GM23248 (cell line): ENCODE results near the gene ARHGEF10L. TPM values are rescaled to one million over a fixed set of nuclear protein-coding genes. Genes with fewer than 3 reads are reported as not detected.

Experiments
- DNase-seq: peaks from one replicate; pipeline ENCODE4 v3.0.0-alpha.2; 2015
- H2AFZ ChIP-seq: fragments of 200-600 bp; sonication (generic); 2 replicates; pipeline ENCODE4 v1.6.1; 2016; ENCODE audit warnings: antibody characterized with exemption
- H3F3A ChIP-seq: fragments of 200-600 bp; sonication (generic); 2 replicates; pipeline ENCODE4 v1.6.1; 2016; ENCODE audit warnings: mild to moderate bottlenecking, antibody characterized with exemption, mixed run types; ENCODE audit not compliant: insufficient read depth
- H3K27ac ChIP-seq: fragments of 200-600 bp; sonication (generic); 2 replicates; pipeline ENCODE4 v1.5.1; 2016; ENCODE audit warnings: mild to moderate bottlenecking
- H3K27me3 ChIP-seq: fragments of 200-600 bp; sonication (generic); replicated peaks from 2 replicates; pipeline ENCODE4 v1.6.1; 2016; ENCODE audit warnings: mild to moderate bottlenecking; ENCODE audit not compliant: insufficient read depth
- H3K36me3 ChIP-seq: fragments of 200-600 bp; sonication (generic); 2 replicates; pipeline ENCODE4 v1.6.1; 2016; ENCODE audit warnings: low read depth, mild to moderate bottlenecking
- H3K4me1 ChIP-seq: fragments of 200-600 bp; sonication (generic); 2 replicates; pipeline ENCODE4 v1.6.1; 2016; ENCODE audit warnings: mild to moderate bottlenecking; ENCODE audit not compliant: insufficient read depth
- H3K4me2 ChIP-seq: fragments of 200-600 bp; sonication (generic); one replicate; pipeline ENCODE4 v1.6.1; 2016; ENCODE audit warnings: mild to moderate bottlenecking; ENCODE audit not compliant: unreplicated experiment
- H3K4me3 ChIP-seq: fragments of 200-600 bp; sonication (generic); 2 replicates; pipeline ENCODE4 v1.5.1; 2016; ENCODE audit warnings: mild to moderate bottlenecking
- H3K79me2 ChIP-seq: fragments of 200-600 bp; sonication (generic); 2 replicates; pipeline ENCODE4 v1.6.1; 2016; ENCODE audit warnings: mild to moderate bottlenecking; ENCODE audit not compliant: insufficient read depth
- H3K9ac ChIP-seq: fragments of 200-600 bp; sonication (generic); 2 replicates; pipeline ENCODE4 v1.6.1; 2016; ENCODE audit warnings: mild to moderate bottlenecking
- H3K9me2 ChIP-seq: fragments of 200-600 bp; sonication (generic); 2 replicates; pipeline ENCODE4 v1.6.1; 2016; ENCODE audit warnings: mixed run types, mild to moderate bottlenecking, moderate library complexity; ENCODE audit not compliant: insufficient read depth
- H3K9me3 ChIP-seq: fragments of 200-600 bp; sonication (generic); one replicate; pipeline ENCODE4 v1.6.1; 2017; ENCODE audit warnings: low read depth
- H4K20me1 ChIP-seq: fragments of 200-600 bp; sonication (generic); 2 replicates; pipeline ENCODE4 v1.6.0; 2016; ENCODE audit not compliant: insufficient read depth
- EZH2 ChIP-seq: fragments of 200-600 bp; sonication (generic); IDR thresholded peaks from 2 replicates; pipeline ENCODE4 v1.6.1; 2018; ENCODE audit warnings: antibody characterized with exemption, mild to moderate bottlenecking; ENCODE audit not compliant: insufficient read depth, poor library complexity, severe bottlenecking
- EZH2phosphoT487 ChIP-seq: fragments of 200-600 bp; sonication (generic); IDR thresholded peaks from 2 replicates; pipeline ENCODE4 v1.6.1; 2018; ENCODE audit warnings: antibody characterized with exemption, moderate library complexity, mild to moderate bottlenecking, low read depth; ENCODE audit not compliant: insufficient read depth
- WGBS, 2 experiments: methylation state at CpG; one replicate each; pipeline ENCODE4 v1.1.6; 2015 to 2017; ENCODE audit warnings: low lambda C conversion rate in 2 of 2, low coverage in 1 of 2; ENCODE audit errors: missing lambda C conversion rate in 2 of 2; 5-methylcytosine and 5-hydroxymethylcytosine counted together
- in situ Hi-C: fragments of 300-500 bp; cut with MboI; formaldehyde crosslinking; loops from 2 replicates; pipeline ENCODE4 v1.15.0; 2020
- polyA plus RNA-seq: library from polyadenylated mRNA; unstranded; fragments of >200 nt; fragmentation: Nextera tagmentation; extraction: Ambion mirVana; gene quantifications from 2 replicates; pipeline ENCODE4 v1.2.1, GENCODE V29; 2016
- total RNA-seq: library from RNA; depleted of rRNA; stranded (reverse); fragments of >200 nt; shearing (Covaris generic); gene quantifications from 2 replicates; pipeline ENCODE4 v1.2.3, GENCODE V29; 2014

Gene ARHGEF10L
- total and polyA plus RNA-seq, 2 experiments from 2014 or later = 6.0 to 19.3 TPM

- Histone ChIP-seq H3F3A (no peaks in the 10 kb centered on the region), H4K20me1 (no peaks in the 10 kb centered on the region), H2AFZ (no peak overlapping the region), H3K36me3 (no peaks in the 10 kb centered on the region), H3K27ac (no peak overlapping the region), H3K9me2 (no peaks in the 10 kb centered on the region), H3K4me3 (no peak overlapping the region), H3K9me3 (no peaks in the 10 kb centered on the region), H3K9ac (no peak overlapping the region), H3K4me2 (no peak overlapping the region), H3K79me2 (no peaks in the 10 kb centered on the region), H3K27me3 (no peaks in the 10 kb centered on the region), H3K4me1 (no peaks in the 10 kb centered on the region)
- no peak for TF ChIP-seq EZH2
- TF ChIP-seq EZH2phosphoT487 = no peak
- WGBS, 2 experiments = 92 to 93% methylated on average over 8 of the region's 8 CpGs
- in situ Hi-C loops = no loop called here
- DNase-seq = no peak
Measured at GRCh38 chr1:17684810-17685209, 145.3 kb downstream of the ARHGEF10L start.

GRCh38 chr1:17686258-17686657, 146.8 kb downstream of the ARHGEF10L start:
- Histone ChIP-seq H2AFZ (no peak overlapping the region), H3K9me2 (no peaks in the 10 kb centered on the region), H3K9me3 (no peaks in the 10 kb centered on the region), H3K9ac (no peak overlapping the region), H3K27ac (no peak overlapping the region), H3F3A (no peaks in the 10 kb centered on the region), H4K20me1 (no peaks in the 10 kb centered on the region), H3K4me2 (no peak overlapping the region), H3K36me3 (no peaks in the 10 kb centered on the region), H3K79me2 (no peaks in the 10 kb centered on the region), H3K27me3 (no peaks in the 10 kb centered on the region), H3K4me3 (no peak overlapping the region), H3K4me1 (no peaks in the 10 kb centered on the region)
- TF ChIP-seq EZH2phosphoT487 = no peak
- TF ChIP-seq EZH2 = no peak
- in situ Hi-C loops = no loop called here
- DNase-seq = no peak
- WGBS, 2 experiments = 96 to 97% methylated on average over 7 of the region's 7 CpGs

- Histone ChIP-seq H3F3A (no peaks in the 10 kb centered on the region), H3K27ac (no peak overlapping the region), H4K20me1 (no peaks in the 10 kb centered on the region), H3K4me2 (no peak overlapping the region), H3K9me3 (no peaks in the 10 kb centered on the region), H3K27me3 (no peaks in the 10 kb centered on the region), H3K79me2 (no peaks in the 10 kb centered on the region), H3K4me1 (no peaks in the 10 kb centered on the region), H3K9ac (no peak overlapping the region), H3K36me3 (no peaks in the 10 kb centered on the region), H3K4me3 (no peak overlapping the region), H2AFZ (no peak overlapping the region), H3K9me2 (no peaks in the 10 kb centered on the region)
- in situ Hi-C loops = no loop called here
- WGBS, 2 experiments = 40% methylated on average over 7 of the region's 7 CpGs
- DNase-seq = peak; percentile 10
- no peak for TF ChIP-seq EZH2phosphoT487
- TF ChIP-seq EZH2 = no peak
Measured at GRCh38 chr1:17687145-17687544, 147.6 kb downstream of the ARHGEF10L start.

GRCh38 chr1:17688217-17688810, 148.8 kb downstream of the ARHGEF10L start:
- Histone ChIP-seq H3K79me2 (no peaks in the 10 kb centered on the region), H3K27me3 (no peaks in the 10 kb centered on the region), H3F3A (no peaks in the 10 kb centered on the region), H2AFZ (no peak overlapping the region), H3K36me3 (no peaks in the 10 kb centered on the region), H3K27ac (no peak overlapping the region), H3K4me3 (no peak overlapping the region), H3K9me2 (no peaks in the 10 kb centered on the region), H3K9me3 (no peaks in the 10 kb centered on the region), H4K20me1 (no peaks in the 10 kb centered on the region), H3K9ac (no peak overlapping the region), H3K4me2 (no peak overlapping the region), H3K4me1 (no peaks in the 10 kb centered on the region)
- DNase-seq = no peak
- WGBS, 2 experiments = 92 to 95% methylated on average over 8 of the region's 8 CpGs
- in situ Hi-C loops = no loop called here
- TF ChIP-seq EZH2 (no peak), EZH2phosphoT487 (no peak)

- Histone ChIP-seq H3K4me1 (no peaks in the 10 kb centered on the region), H4K20me1 (no peaks in the 10 kb centered on the region), H3K4me2 (no peak overlapping the region), H3K36me3 (no peaks in the 10 kb centered on the region), H3K27ac (no peak overlapping the region), H3K4me3 (no peak overlapping the region), H3K9me2 (no peaks in the 10 kb centered on the region), H2AFZ (no peak overlapping the region), H3K27me3 (no peaks in the 10 kb centered on the region), H3K9me3 (no peaks in the 10 kb centered on the region), H3K79me2 (no peaks in the 10 kb centered on the region), H3K9ac (no peak overlapping the region), H3F3A (no peaks in the 10 kb centered on the region)
- no peak for DNase-seq
- in situ Hi-C loops = no loop called here
- TF ChIP-seq EZH2phosphoT487 = no peak
- TF ChIP-seq EZH2 = no peak
- WGBS, 2 experiments = 95 to 96% methylated on average over 8 to 9 of the region's 9 CpGs
Measured at GRCh38 chr1:17689011-17689410, 149.5 kb downstream of the ARHGEF10L start.
